ENCODE measurements around the gene GPR146.

- TF ChIP-seq CTCF (IDR thresholded peaks at IDR 0.05) = no peak
- no peak for TF ChIP-seq EZH2 (IDR thresholded peaks at IDR 0.05)
These were observed 18.2 kb downstream of the GPR146 start for GRCh38 chr7:1062296-1063294.

Data from neural progenitor cell (in vitro differentiated cells).